ENCODE measurements around the gene ARFGAP1.
A peak's percentile ranks its signal among the peaks of the same experiment; 100 is the strongest.

ARFGAP1 gene

GRCh38 chr20:63314566-63315239, 42.1 kb downstream of the ARFGAP1 start:
- Histone ChIP-seq H3K27me3 (ENCODE audit: insufficient read depth, poor library complexity, severe bottlenecking) (peaks cover 4% of the 10 kb centered on the region), H3K36me3 (ENCODE audit: low read depth) (no peaks in the 10 kb centered on the region), H3K4me1 (ENCODE audit: insufficient read depth, poor library complexity, severe bottlenecking) (no peaks in the 10 kb centered on the region), H3K4me3 (ENCODE audit: severe bottlenecking) (no peak overlapping the region), H3K9me3 (ENCODE audit: severe bottlenecking) (no peaks in the 10 kb centered on the region), H3K27ac (ENCODE audit: poor library complexity, severe bottlenecking) (no peak overlapping the region)
- TF ChIP-seq CTCF (IDR thresholded peaks at IDR 0.05; ENCODE audit: poor library complexity, severe bottlenecking), result no peak
- DNase-seq (ENCODE audit: low spot score), result peak; percentile 79
- no peak for ATAC-seq (ENCODE audit: low read depth)

GRCh38 chr20:63315240-63315689, 42.7 kb downstream of the ARFGAP1 start:
- no peaks in the 10 kb centered on the region for H3K36me3 ChIP-seq (ENCODE audit: low read depth)
- DNase-seq (ENCODE audit: low spot score) (peak; percentile 83), ATAC-seq (ENCODE audit: low read depth) (no peak)
- H3K4me1 ChIP-seq (ENCODE audit: insufficient read depth, poor library complexity, severe bottlenecking), result no peaks in the 10 kb centered on the region
- H3K4me3 ChIP-seq (ENCODE audit: severe bottlenecking), result no peak overlapping the region
- no peak overlapping the region for H3K27ac ChIP-seq (ENCODE audit: poor library complexity, severe bottlenecking)
- H3K27me3 ChIP-seq (ENCODE audit: insufficient read depth, poor library complexity, severe bottlenecking), result peaks cover 4% of the 10 kb centered on the region
- H3K9me3 ChIP-seq (ENCODE audit: severe bottlenecking), result no peaks in the 10 kb centered on the region
- TF ChIP-seq CTCF (IDR thresholded peaks at IDR 0.05; ENCODE audit: poor library complexity, severe bottlenecking), result no peak

- Histone ChIP-seq H3K36me3 (ENCODE audit: low read depth) (no peaks in the 10 kb centered on the region), H3K9me3 (ENCODE audit: severe bottlenecking) (no peaks in the 10 kb centered on the region), H3K27me3 (ENCODE audit: insufficient read depth, poor library complexity, severe bottlenecking) (peaks cover 4% of the 10 kb centered on the region), H3K27ac (ENCODE audit: poor library complexity, severe bottlenecking) (no peak overlapping the region), H3K4me1 (ENCODE audit: insufficient read depth, poor library complexity, severe bottlenecking) (no peaks in the 10 kb centered on the region), H3K4me3 (ENCODE audit: severe bottlenecking) (no peak overlapping the region)
- no peak for ATAC-seq (ENCODE audit: low read depth)
- no peak for TF ChIP-seq CTCF (IDR thresholded peaks at IDR 0.05; ENCODE audit: poor library complexity, severe bottlenecking)
- DNase-seq (ENCODE audit: low spot score), result peak; percentile 84
Observed at GRCh38 chr20:63315731-63316491, 43.3 kb downstream of the ARFGAP1 start.

- DNase-seq (ENCODE audit: low spot score) (no peak), ATAC-seq (ENCODE audit: low read depth) (no peak)
- H3K4me3 ChIP-seq (ENCODE audit: severe bottlenecking), result no peak overlapping the region
- peaks cover 10% of the 10 kb centered on the region for H3K27me3 ChIP-seq (ENCODE audit: insufficient read depth, poor library complexity, severe bottlenecking)
- TF ChIP-seq CTCF (IDR thresholded peaks at IDR 0.05; ENCODE audit: poor library complexity, severe bottlenecking), result no peak
- H3K9me3 ChIP-seq (ENCODE audit: severe bottlenecking), result no peaks in the 10 kb centered on the region
- no peaks in the 10 kb centered on the region for H3K36me3 ChIP-seq (ENCODE audit: low read depth)
- no peaks in the 10 kb centered on the region for H3K4me1 ChIP-seq (ENCODE audit: insufficient read depth, poor library complexity, severe bottlenecking)
- no peak overlapping the region for H3K27ac ChIP-seq (ENCODE audit: poor library complexity, severe bottlenecking)
Observed at GRCh38 chr20:63316502-63316921, 43.9 kb downstream of the ARFGAP1 start.

- H3K36me3 ChIP-seq (ENCODE audit: low read depth), result no peaks in the 10 kb centered on the region
- ATAC-seq (ENCODE audit: low read depth), result no peak
- DNase-seq (ENCODE audit: low spot score), result peak; percentile 56
- H3K4me1 ChIP-seq (ENCODE audit: insufficient read depth, poor library complexity, severe bottlenecking), result no peaks in the 10 kb centered on the region
- peaks cover 15% of the 10 kb centered on the region for H3K27me3 ChIP-seq (ENCODE audit: insufficient read depth, poor library complexity, severe bottlenecking)
- H3K9me3 ChIP-seq (ENCODE audit: severe bottlenecking), result no peaks in the 10 kb centered on the region
- TF ChIP-seq CTCF (IDR thresholded peaks at IDR 0.05; ENCODE audit: poor library complexity, severe bottlenecking), result no peak
- H3K4me3 ChIP-seq (ENCODE audit: severe bottlenecking), result no peak overlapping the region
- H3K27ac ChIP-seq (ENCODE audit: poor library complexity, severe bottlenecking), result no peak overlapping the region
Observed at GRCh38 chr20:63317061-63317460, 44.4 kb downstream of the ARFGAP1 start.

Measured in RWPE2 (cell line).